Renal cortex interstitium (tissue), 15 donors: ENCODE results near the gene NLRX1. TPM values are rescaled to one million over a fixed set of nuclear protein-coding genes. Genes with fewer than 3 reads are reported as not detected.
"Not testable (repeated sequence)": the region's sequence is repeated elsewhere in the genome, so short reads cannot be mapped to it uniquely, and the experiment has no call there.

Experiments used
- DNase-seq, 11 donors: peaks; one replicate each; pipeline ENCODE4 v3.0.0-alpha.2; 2013; ENCODE audit warnings: low read depth in 9 of 11, low spot score in 4 of 11; ENCODE audit errors: extremely low read depth in 1 of 11
- long read RNA-seq, 16 experiments: transcript quantifications; one replicate each; lab custom pipeline, GENCODE V29; 2026
- polyA plus RNA-seq, 3 donors: library from polyadenylated mRNA; unstranded; fragments of 120-200 nt; gene quantifications; one replicate each; pipeline ENCODE4 v1.2.1, GENCODE V29; 2013; ENCODE audit not compliant: insufficient read length in 3 of 3

The NLRX1 gene
- 10 to 100 TPM in 2 of 3 donors, 1 to 10 TPM in 1; 8.9 to 15.1 (median 12.0) TPM for polyA plus RNA-seq
- long read RNA-seq, donor 1: 0 reads
- long read RNA-seq, donor 2: 0 reads
- long read RNA-seq, donor 3, full-length matches to known transcripts: 2 of 2 reads
- long read RNA-seq, donor 3, partial matches to known transcripts: 0 of 2 reads
- long read RNA-seq, donor 3, other reads (novel, unspliced or antisense): 0 of 2 reads
- long read RNA-seq, donor 4, partial matches to known transcripts: 0 of 1 reads
- long read RNA-seq, donor 4, other reads (novel, unspliced or antisense): 0 of 1 reads
- long read RNA-seq, donor 5: 0 reads
- long read RNA-seq, donor 6, partial matches to known transcripts: 0 of 1 reads
- long read RNA-seq, donor 6, other reads (novel, unspliced or antisense): 0 of 1 reads
- long read RNA-seq, donor 7, partial matches to known transcripts: 0 of 3 reads
- long read RNA-seq, donor 7, other reads (novel, unspliced or antisense): 0 of 3 reads
- long read RNA-seq, donor 8, full-length matches to known transcripts: 2 of 2 reads
- long read RNA-seq, donor 8, partial matches to known transcripts: 0 of 2 reads
- long read RNA-seq, donor 8, other reads (novel, unspliced or antisense): 0 of 2 reads
- long read RNA-seq, donor 9: 0 reads
- long read RNA-seq, donor 10, partial matches to known transcripts: 7 of 9 reads
- long read RNA-seq, donor 10, other reads (novel, unspliced or antisense): 0 of 9 reads
- long read RNA-seq, donor 11: 0 reads
- long read RNA-seq, donor 12: 0 reads
- long read RNA-seq, donor 13: 0 reads
- long read RNA-seq, donor 14: 0 reads
- long read RNA-seq, donor 15, partial matches to known transcripts: 0 of 1 reads
- long read RNA-seq, donor 15, other reads (novel, unspliced or antisense): 0 of 1 reads
- long read RNA-seq, donor 16, full-length matches to known transcripts: 2 of 7 reads
- long read RNA-seq, donor 16, partial matches to known transcripts: 0 of 7 reads
- long read RNA-seq, donor 16, other reads (novel, unspliced or antisense): 5 of 7 reads

DNA sequence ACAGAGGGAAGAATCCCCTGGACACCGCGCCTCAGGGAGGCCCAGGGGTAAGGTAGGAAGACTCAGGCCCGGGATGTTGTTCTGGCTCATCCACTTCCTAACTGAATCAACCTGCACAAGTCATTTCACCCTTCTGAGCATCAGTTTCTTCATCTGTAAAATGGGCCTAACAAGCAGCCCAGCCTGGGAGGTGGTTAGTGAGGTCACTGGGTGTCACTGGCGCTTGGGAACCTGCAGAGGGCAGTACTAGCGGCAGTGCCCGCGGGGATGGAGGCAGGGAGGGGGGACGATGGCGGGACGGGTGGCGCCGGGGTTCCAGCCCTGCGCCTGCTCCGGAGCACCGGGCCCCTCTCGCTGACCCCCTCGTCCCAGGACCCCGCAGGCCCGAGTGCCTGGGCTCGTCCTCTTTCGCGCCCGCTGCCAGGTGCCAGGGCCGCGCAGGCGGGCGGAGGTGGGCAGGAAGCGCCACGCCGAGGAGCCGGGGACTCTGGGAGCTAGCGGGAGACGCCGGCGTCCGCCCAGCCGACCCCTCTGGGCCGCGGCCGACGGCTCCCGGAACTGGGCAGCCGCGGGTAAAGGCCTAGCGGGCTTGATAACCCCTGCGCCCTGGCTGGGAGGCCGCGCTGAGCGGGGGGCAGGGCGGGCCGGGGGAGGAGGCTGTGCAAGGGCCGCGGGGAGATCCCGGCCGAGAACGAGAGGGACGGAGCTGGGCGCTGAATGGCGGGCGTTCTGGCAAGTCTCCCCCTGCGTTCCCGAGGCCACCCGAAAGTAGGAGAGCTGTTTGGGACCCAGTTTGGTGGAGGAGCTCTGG is at the start of gene NLRX1:
Gene NLRX1, plus strand, starts transcription at position 255 of the 811 bp plus-strand sequence. CDS start 2,679 bp downstream, outside the sequence.
- peak in 7 of 11 donors; percentile 68 to 84 (median 76) for DNase-seq

- no peak for DNase-seq
These were observed 49.6 kb upstream of the NLRX1 start for GRCh38 chr11:119118946-119119345.

DNA sequence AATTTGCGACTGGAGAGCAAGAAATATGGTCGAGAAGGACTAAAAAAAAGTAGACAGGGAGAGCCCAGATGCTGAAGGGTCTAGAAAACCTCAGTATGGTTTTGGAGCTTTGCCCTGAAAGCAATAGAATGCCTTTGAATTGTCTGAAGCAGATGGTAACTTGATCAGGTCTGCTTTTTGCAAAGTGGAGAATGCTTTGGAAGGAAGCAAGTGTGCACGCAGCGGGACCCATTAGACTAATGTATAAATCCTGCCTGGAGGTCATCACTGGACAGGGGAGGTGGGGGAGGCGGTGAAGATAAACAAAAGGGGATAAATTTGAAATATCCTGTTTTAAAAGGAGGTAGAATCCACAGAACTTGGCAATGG is 47.9 kb upstream of the NLRX1 start:
- peak in 4 of 11 donors; percentile 48 to 68 (median 62) for DNase-seq

- peak; percentile 92 to 99 (median 99) for DNase-seq
These were observed 47.3 kb upstream of the NLRX1 start, which contains the start of gene HINFP for GRCh38 chr11:119121008-119121810. TSS of gene HINFP (plus strand) at chr11:119121580. CDS start at chr11:119126945, 5,365 bp downstream.

DNA sequence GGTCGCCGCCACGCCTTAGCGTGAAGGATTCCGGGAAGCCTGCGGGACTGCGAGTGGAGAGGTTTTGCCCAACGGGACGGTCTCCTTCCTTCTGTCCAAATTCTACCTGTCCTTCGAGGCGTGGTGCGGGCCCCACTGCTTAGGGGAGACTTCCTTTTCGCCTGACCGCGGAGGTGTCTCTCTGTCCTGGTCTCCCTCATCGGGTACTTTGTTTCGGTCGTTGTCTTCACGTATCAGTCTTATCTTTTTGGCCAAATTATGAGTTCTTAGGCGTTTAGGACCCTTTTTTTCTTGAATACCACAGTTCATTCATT is 46.8 kb upstream of the NLRX1 start:
- no peak for DNase-seq

DNA sequence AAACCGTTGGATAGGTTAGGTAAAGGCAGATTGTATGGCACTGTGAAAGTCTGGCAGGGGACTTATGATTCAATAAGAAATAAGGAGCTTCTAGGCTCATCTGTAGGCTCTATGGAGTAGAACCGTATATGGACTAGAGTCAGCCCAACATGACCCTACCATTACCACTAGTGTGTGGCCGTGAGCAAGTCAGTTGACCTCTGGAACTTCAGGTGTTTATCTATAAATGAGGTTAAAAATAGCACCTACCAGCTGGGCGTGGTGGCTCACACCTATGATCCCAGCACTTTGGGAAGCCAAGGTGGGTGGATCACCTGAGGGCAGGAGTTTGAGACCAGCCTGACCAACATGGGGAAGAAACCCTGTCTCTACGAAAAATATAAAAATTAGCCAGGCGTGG is 42.7 kb upstream of the NLRX1 start:
- DNase-seq: no peak

GRCh38 chr11:119126675-119127268 is 41.8 kb upstream of the NLRX1 start:
- DNase-seq: no peak

GRCh38 chr11:119130662-119131061 is 37.9 kb upstream of the NLRX1 start:
- no peak for DNase-seq

DNA sequence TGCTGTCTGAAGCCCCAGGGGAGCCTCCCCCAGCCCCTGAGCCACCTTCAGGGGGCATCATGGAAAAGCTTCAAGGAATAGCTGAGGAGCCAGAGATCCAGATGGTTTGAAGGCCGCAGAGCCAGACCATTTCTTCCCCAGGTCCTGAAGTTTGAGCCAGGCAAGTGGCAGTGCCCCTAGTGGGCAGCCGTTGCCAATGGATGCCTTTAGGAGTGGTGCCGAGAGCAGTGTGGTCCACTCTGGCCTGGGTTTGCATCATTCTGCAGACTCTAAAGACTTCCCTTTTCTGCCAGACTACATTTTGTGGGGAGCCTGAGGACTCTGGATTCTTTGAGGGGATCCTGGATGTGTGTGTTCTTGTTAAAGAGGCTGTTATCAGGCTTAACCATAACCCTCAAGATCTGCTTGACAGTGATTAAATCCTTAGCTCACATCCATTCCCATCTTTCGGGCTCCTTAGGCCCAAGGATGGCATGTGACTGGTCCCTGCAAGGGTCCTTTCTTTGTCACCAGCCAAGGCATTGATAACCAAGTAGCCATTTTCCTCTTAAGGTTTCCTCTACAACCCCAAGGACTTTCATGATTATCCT is 34.0 kb upstream of the NLRX1 start:
- DNase-seq: no peak

GRCh38 chr11:119139276-119139675 is 29.2 kb upstream of the NLRX1 start:
- DNase-seq: not testable (repeated sequence)

GRCh38 chr11:119144825-119145486 is 23.6 kb upstream of the NLRX1 start:
- peak in 6 of 11 donors; percentile 29 to 57 (median 44) for DNase-seq

GRCh38 chr11:119145551-119145950 is 23.0 kb upstream of the NLRX1 start:
- DNase-seq: no peak

DNA sequence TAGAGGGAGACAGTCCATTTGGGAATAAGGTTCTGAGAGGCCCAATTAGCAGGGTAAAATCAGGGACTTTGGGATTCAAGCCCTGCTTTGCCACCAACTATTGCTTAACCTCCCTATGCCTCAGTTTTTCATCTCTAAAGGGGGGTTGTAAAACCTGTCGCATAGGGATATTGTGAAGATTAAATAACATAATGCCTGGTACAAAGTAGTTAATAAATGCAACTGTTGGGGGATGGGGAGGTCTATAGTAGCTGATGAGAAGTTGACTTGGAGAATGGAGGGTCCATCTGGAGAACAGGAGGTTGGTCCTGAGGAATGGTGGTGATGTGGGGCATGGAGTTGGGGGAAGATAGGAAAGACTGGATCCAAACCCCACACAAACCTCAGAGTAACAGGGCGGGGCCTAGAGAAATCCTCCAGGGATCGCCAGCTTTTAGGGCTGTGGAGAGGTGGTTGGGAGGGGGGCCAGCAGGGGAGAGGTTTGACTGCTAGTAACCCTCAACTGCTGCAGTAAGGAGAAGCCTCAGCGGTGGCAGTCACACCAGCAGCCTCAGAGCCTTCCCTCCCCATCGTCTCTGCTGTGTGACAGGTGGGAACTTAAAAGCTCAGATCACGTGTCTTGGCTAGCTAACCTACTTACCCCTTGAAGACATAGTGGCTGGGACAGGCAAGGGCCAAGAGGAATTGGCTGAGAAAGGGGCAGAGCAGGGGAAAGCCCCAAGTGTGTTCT is 20.8 kb upstream of the NLRX1 start:
- DNase-seq: no peak

DNA sequence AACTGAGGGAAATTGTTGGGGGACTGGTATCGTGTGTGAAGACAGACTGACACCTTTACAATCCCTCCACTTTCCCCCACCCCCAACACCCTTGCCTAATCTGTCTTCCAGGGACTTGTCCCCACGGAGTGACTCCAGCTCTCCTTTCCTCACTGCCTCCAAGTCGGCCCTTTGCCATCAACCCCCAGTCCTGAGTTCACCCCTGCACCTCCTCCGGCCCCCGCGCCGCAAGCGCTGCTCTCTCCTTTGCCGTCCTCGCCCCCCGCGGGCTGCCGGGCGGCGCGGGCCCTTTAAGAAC is 19.9 kb upstream of the NLRX1 start:
- DNase-seq: no peak

DNA sequence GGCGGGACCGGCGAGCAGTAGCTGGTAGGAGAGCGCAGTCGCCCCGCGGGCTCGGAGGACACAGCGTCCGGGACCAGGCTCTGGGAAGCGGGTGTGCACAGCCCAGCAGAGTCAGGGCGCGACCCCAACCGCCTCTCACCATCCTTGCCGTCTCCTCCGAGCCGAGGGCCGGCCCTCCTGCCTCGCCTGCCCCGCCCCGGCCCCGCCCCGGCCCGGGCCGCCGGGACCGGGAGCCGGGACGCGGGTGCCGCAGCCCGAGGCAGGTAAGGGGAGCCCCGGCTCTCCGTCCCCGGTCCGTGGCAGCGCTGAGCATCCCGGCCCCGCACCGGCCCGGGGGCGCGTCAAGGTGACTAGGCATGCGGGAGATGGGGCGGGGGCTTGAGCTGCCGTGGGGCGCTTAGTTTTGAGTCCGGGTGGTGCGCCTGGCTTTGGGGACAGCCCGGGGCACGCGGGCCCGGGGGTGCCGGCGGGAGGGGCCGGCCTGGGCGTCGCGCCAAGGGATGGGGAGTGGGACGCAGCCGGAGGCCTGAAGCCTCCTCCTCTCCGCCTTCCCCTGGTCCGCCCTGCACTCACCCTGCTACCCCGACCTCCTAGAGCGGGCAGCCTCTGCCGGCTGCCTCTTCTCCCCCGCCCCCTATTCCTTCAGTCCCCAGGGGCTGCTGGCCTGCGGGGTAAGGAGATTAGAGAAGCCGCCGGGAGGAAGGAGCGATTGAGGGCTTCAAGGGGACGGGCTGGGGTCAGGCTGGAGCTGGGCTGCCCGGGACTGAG is 19.3 kb upstream of the NLRX1 start, which contains the start of gene ABCG4:
Gene ABCG4, plus strand, starts transcription at position 35 of the 768 bp plus-strand sequence. CDS start 914 bp downstream, outside the sequence.
- peak in 2 of 11 donors; percentile 10 to 22 for DNase-seq
